ENCODE data around the gene NBPF1. TPM values are rescaled to one million over a fixed set of nuclear protein-coding genes. Genes with fewer than 3 reads are reported as not detected.
"Not testable (repeated sequence)": the region's sequence is repeated elsewhere in the genome, so short reads cannot be mapped to it uniquely, and the experiment has no call there.

Gene NBPF1
- 100 to 1,000 TPM in 1 of 2 donors, 10 to 100 TPM in 1; 75.6 to 109 TPM for total RNA-seq
- 93.9 TPM for polyA plus RNA-seq (ENCODE audit: insufficient read depth, low read depth, low replicate concordance)
- long read RNA-seq, donor 1, transcript NBPF1-205 (3 exons, 2,755 nt) = major isoform, 13 of 40 reads
- long read RNA-seq, donor 1, partial matches to known transcripts = 23 of 40 reads
- long read RNA-seq, donor 1, other reads (novel, unspliced or antisense) = 0 of 40 reads
- long read RNA-seq, donor 2, transcript NBPF1-207 (1 exons, 3,447 nt) = minor isoform, 5 of 13 reads
- long read RNA-seq, donor 2, transcript NBPF1-205 (3 exons, 2,755 nt) = major isoform, 8 of 13 reads
- long read RNA-seq, donor 2, partial matches to known transcripts = 0 of 13 reads
- long read RNA-seq, donor 2, other reads (novel, unspliced or antisense) = 0 of 13 reads

GRCh38 chr1:16613185-16614147 is at the start of gene NBPF1:
NBPF1 (minus strand) TSS chr1:16613564.
- H3K27me3 ChIP-seq = no peaks in the 10 kb centered on the region
- peaks cover 14% of the 10 kb centered on the region for H3K4me1 ChIP-seq
- H3K9me3 ChIP-seq = no peaks in the 10 kb centered on the region
- peak within 1 kb of the TSS; percentile 36 to 85 for H3K27ac ChIP-seq
- DNase-seq = peak; percentile 100
- 0% methylated on average over 61 to 82 of the region's 82 CpGs for WGBS, 2 donors
- intact Hi-C loops (cut with DNase I; ENCODE audit: low total_unique reads) = no loop called here
- peak within 1 kb of the TSS; percentile 66 to 72 for H3K4me3 ChIP-seq
- no peaks in the 10 kb centered on the region for H3K36me3 ChIP-seq (ENCODE audit: low read depth, missing control alignments)
- peak; percentile 67 for TF ChIP-seq POLR2A (IDR thresholded peaks at IDR 0.05)
- TF ChIP-seq, protein P1, sequence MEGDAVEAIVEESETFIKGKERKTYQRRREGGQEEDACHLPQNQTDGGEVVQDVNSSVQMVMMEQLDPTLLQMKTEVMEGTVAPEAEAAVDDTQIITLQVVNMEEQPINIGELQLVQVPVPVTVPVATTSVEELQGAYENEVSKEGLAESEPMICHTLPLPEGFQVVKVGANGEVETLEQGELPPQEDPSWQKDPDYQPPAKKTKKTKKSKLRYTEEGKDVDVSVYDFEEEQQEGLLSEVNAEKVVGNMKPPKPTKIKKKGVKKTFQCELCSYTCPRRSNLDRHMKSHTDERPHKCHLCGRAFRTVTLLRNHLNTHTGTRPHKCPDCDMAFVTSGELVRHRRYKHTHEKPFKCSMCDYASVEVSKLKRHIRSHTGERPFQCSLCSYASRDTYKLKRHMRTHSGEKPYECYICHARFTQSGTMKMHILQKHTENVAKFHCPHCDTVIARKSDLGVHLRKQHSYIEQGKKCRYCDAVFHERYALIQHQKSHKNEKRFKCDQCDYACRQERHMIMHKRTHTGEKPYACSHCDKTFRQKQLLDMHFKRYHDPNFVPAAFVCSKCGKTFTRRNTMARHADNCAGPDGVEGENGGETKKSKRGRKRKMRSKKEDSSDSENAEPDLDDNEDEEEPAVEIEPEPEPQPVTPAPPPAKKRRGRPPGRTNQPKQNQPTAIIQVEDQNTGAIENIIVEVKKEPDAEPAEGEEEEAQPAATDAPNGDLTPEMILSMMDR (IDR thresholded peaks at IDR 0.05) = peak in 1 of 3 experiments; percentile 31

- DNase-seq; intact Hi-C loops (cut with DNase I; ENCODE audit: low total_unique reads); H3K9me3 ChIP-seq; H3K36me3 ChIP-seq (ENCODE audit: low read depth, missing control alignments); H3K27ac ChIP-seq; H3K27me3 ChIP-seq; H3K4me1 ChIP-seq; H3K4me3 ChIP-seq: not testable (repeated sequence)
- 71 to 77% methylated on average over 3 to 4 of the region's 32 CpGs for WGBS, 2 donors
Observed at GRCh38 chr1:16658234-16658633, 44.9 kb upstream of the NBPF1 start.

DNA sequence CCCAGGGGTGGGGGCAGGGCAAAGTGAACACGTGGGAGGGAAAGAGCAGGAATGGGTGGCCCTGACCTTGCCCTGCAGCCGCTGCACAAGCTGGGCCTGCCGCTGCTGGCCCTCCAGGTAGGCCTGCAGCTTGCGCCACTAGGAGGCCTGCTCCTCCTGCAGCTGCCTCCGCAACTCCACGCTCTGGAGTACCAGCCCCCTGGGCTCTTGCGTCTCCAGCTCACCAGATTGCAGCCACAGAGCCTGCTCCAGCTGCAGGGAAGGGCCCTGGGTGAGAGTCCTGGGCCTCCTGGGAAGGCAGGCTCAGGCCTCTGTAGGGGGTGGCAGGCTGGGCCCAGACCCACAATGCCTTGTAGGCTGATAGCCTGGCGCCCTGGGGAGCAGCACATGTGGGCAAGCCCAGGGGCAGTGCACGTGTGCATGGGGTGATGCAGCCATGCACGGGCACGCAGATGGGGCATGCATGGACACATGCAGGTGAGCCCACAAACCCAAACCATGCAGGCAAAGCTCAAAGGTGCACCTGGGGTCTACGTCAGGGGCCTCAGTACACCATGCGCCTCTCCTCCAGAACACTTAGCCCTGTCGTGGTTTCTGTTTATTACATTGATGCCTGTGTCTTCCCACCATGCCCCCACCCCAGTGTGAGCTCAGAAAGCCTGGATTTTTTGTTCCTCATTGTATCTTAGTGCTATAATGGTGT is 43.8 kb upstream of the NBPF1 start:
- no CpG with 5 or more reads among the region's 14 CpGs for WGBS, 2 donors
- H3K4me3 ChIP-seq; H3K4me1 ChIP-seq; H3K36me3 ChIP-seq (ENCODE audit: low read depth, missing control alignments); H3K27ac ChIP-seq; H3K27me3 ChIP-seq; intact Hi-C loops (cut with DNase I; ENCODE audit: low total_unique reads); DNase-seq; H3K9me3 ChIP-seq: not testable (repeated sequence)

GRCh38 chr1:16656574-16656973 is 43.2 kb upstream of the NBPF1 start:
- DNase-seq; H3K27ac ChIP-seq; H3K4me1 ChIP-seq; H3K27me3 ChIP-seq; H3K4me3 ChIP-seq; H3K9me3 ChIP-seq; H3K36me3 ChIP-seq (ENCODE audit: low read depth, missing control alignments); intact Hi-C loops (cut with DNase I; ENCODE audit: low total_unique reads): not testable (repeated sequence)
- WGBS, 2 donors = no CpG with 5 or more reads among the region's 6 CpGs

DNA sequence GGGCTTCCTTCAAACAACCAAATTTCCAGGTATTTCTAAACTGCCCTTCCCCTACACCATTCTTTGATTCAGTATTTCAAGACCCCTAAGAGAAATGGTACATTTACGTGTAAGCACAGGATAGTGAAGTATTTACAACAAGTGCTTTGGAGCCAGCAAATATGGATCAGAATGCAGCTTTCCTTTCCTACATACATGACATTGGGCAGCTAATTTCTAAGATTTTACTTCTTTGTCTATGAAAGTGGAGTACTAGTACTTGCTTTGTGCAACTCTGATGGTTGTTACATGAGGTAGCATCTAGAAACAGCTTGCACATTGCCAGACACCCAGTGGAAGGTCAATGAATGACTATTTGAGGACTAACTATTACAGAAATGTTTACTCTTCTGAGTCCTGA is 38.2 kb upstream of the NBPF1 start:
- WGBS, 2 donors = 93 to 100% methylated on average over 1 of the region's 1 CpG
- intact Hi-C loops (cut with DNase I; ENCODE audit: low total_unique reads); H3K9me3 ChIP-seq; DNase-seq; H3K4me1 ChIP-seq; H3K27ac ChIP-seq; H3K27me3 ChIP-seq; H3K4me3 ChIP-seq; H3K36me3 ChIP-seq (ENCODE audit: low read depth, missing control alignments): not testable (repeated sequence)

DNA sequence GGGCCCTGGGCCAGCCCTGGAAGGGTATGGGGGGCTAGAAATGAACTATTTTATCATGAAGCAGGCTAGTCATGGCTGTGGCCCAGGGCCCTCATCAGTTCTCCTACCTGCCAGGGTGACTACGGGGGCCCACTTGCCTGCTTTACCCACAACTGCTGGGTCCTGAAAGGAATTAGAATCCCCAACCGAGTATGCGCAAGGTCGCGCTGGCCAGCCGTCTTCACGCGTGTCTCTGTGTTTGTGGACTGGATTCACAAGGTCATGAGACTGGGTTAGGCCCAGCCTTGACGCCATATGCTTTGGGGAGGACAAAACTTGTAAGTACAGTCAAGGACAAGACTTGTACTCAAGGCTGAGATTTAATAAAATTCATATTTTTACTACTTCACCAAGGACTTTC is 36.6 kb upstream of the NBPF1 start:
- H3K27me3 ChIP-seq; H3K4me1 ChIP-seq; intact Hi-C loops (cut with DNase I; ENCODE audit: low total_unique reads); H3K27ac ChIP-seq; H3K9me3 ChIP-seq; H3K4me3 ChIP-seq; H3K36me3 ChIP-seq (ENCODE audit: low read depth, missing control alignments): not testable (repeated sequence)
- 76 to 77% methylated on average over 5 to 9 of the region's 9 CpGs for WGBS, 2 donors
- peak; percentile 12 for DNase-seq

DNA sequence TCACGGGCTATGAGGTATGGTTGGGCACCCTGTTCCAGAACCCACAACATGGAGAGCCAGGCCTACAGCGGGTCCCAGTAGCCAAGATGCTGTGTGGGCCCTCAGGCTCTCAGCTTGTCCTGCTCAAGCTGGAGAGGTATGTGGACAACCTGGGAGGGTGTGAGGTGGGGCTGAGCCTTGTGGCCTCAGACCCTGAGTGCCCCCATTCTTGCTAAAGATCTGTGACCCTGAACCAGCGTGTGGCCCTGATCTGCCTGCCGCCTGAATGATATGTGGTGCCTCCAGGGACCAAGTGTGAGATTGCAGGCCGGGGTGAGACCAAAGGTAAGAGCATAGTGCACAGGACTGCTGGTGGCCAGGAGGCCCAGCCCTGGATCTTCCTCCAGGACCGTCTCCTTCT is 36.0 kb upstream of the NBPF1 start:
- intact Hi-C loops (cut with DNase I; ENCODE audit: low total_unique reads); H3K4me3 ChIP-seq; H3K27ac ChIP-seq; H3K9me3 ChIP-seq; H3K27me3 ChIP-seq; H3K36me3 ChIP-seq (ENCODE audit: low read depth, missing control alignments): not testable (repeated sequence)
- 82% methylated on average over 4 of the region's 6 CpGs; no CpG with 5 or more reads in 1 of the 2 donors for WGBS, 2 donors
- DNase-seq = peak; percentile 13
- H3K4me1 ChIP-seq = peaks cover 11% of the 10 kb centered on the region

GRCh38 chr1:16648756-16649155 is 35.4 kb upstream of the NBPF1 start:
- DNase-seq = peak; percentile 10
- intact Hi-C loops (cut with DNase I; ENCODE audit: low total_unique reads) = not testable (repeated sequence)

GRCh38 chr1:16648250-16648649 is 34.9 kb upstream of the NBPF1 start:
- peaks cover 19% of the 10 kb centered on the region for H3K4me1 ChIP-seq
- WGBS, 2 donors = 52% methylated on average over 14 of the region's 32 CpGs; no CpG with 5 or more reads in 1 of the 2 donors
- H3K9me3 ChIP-seq; H3K27me3 ChIP-seq; intact Hi-C loops (cut with DNase I; ENCODE audit: low total_unique reads); H3K36me3 ChIP-seq (ENCODE audit: low read depth, missing control alignments); H3K27ac ChIP-seq; H3K4me3 ChIP-seq: not testable (repeated sequence)
- peak; percentile 10 for DNase-seq

More at GRCh38 chr1:16648756-16649155, 35.4 kb upstream of the NBPF1 start:
- H3K4me3 ChIP-seq; H3K27ac ChIP-seq; H3K27me3 ChIP-seq; H3K9me3 ChIP-seq; H3K36me3 ChIP-seq (ENCODE audit: low read depth, missing control alignments): not testable (repeated sequence)
- no CpG with 5 or more reads among the region's 8 CpGs for WGBS, 2 donors
- peaks cover 14% of the 10 kb centered on the region for H3K4me1 ChIP-seq
